GM23338 (cell line): Measurements from ENCODE around the gene EMCN. TPM values are rescaled to one million over a fixed set of nuclear protein-coding genes. Genes with fewer than 3 reads are reported as not detected.

Experiments used
- ATAC-seq: fragments of 200-7000 bp; cut with Tn5 transposase; 3 replicates; pipeline ENCODE4 v1.9.1; 2020
- DNase-seq: peaks from one replicate; pipeline ENCODE4 v3.0.0-alpha.2; 2015; ENCODE audit warnings: low spot score
- H2AFZ ChIP-seq: fragments of 200-600 bp; sonication (generic); 2 replicates; pipeline ENCODE4 v1.8.0; 2016; ENCODE audit warnings: antibody characterized with exemption, mild to moderate bottlenecking, moderate library complexity
- H3F3A ChIP-seq: fragments of 200-600 bp; sonication (generic); replicated peaks from 2 replicates; pipeline ENCODE4 v1.8.0; 2017; ENCODE audit warnings: antibody characterized with exemption, mixed run types, low read depth
- H3K27ac ChIP-seq: fragments of 200-600 bp; sonication (generic); 2 replicates; pipeline ENCODE4 v1.6.1; 2016; ENCODE audit warnings: low read depth
- H3K27me3 ChIP-seq: fragments of 200-600 bp; sonication (generic); 2 replicates; pipeline ENCODE4 v1.8.0; 2016; ENCODE audit warnings: mild to moderate bottlenecking, mixed run types, moderate library complexity; ENCODE audit not compliant: insufficient read depth
- H3K36me3 ChIP-seq: fragments of 200-600 bp; sonication (generic); 2 replicates; pipeline ENCODE4 v1.8.0; 2016; ENCODE audit warnings: mild to moderate bottlenecking; ENCODE audit not compliant: insufficient read depth
- H3K4me1 ChIP-seq: fragments of 200-600 bp; sonication (generic); 2 replicates; pipeline ENCODE4 v1.8.0; 2016; ENCODE audit warnings: mild to moderate bottlenecking, moderate library complexity; ENCODE audit not compliant: insufficient read depth
- H3K4me2 ChIP-seq: fragments of 200-600 bp; sonication (generic); 2 replicates; pipeline ENCODE4 v1.7.1; 2017; ENCODE audit warnings: mixed run types
- H3K4me3 ChIP-seq: fragments of 200-600 bp; sonication (generic); 2 replicates; pipeline ENCODE4 v1.6.1; 2016; ENCODE audit warnings: mixed run types
- H3K79me2 ChIP-seq: fragments of 200-600 bp; sonication (generic); replicated peaks from 2 replicates; pipeline ENCODE4 v1.8.0; 2017; ENCODE audit warnings: mild to moderate bottlenecking; ENCODE audit not compliant: insufficient read depth
- H3K9me2 ChIP-seq: fragments of 200-600 bp; sonication (generic); 2 replicates; pipeline ENCODE4 v1.8.0; 2017; ENCODE audit not compliant: insufficient read depth
- H4K20me1 ChIP-seq: fragments of 200-600 bp; sonication (generic); replicated peaks from 2 replicates; pipeline ENCODE4 v1.8.0; 2017; ENCODE audit warnings: mild to moderate bottlenecking; ENCODE audit not compliant: insufficient read depth
- H3K27ac Mint-ChIP-seq: 2 replicates; pipeline ENCODE4 v1.8.0; 2020; ENCODE audit warnings: inconsistent platforms, mild to moderate bottlenecking, moderate library complexity, mixed read lengths
- H3K27me3 Mint-ChIP-seq: 3 replicates; pipeline ENCODE4 v1.8.0; 2022; ENCODE audit warnings: low read depth, mild to moderate bottlenecking, moderate library complexity, mixed read lengths, inconsistent platforms; ENCODE audit not compliant: insufficient read depth, poor library complexity
- H3K36me3 Mint-ChIP-seq: 3 replicates; pipeline ENCODE4 v1.8.0; 2021; ENCODE audit warnings: low read depth, mild to moderate bottlenecking, inconsistent platforms, moderate library complexity, mixed read lengths
- H3K4me1 Mint-ChIP-seq: 3 replicates; pipeline ENCODE4 v1.8.0; 2020; ENCODE audit warnings: mild to moderate bottlenecking, inconsistent platforms, mixed read lengths
- H3K4me3 Mint-ChIP-seq: 3 replicates; pipeline ENCODE4 v1.8.0; 2021; ENCODE audit warnings: moderate library complexity, mild to moderate bottlenecking, inconsistent platforms, mixed read lengths
- H3K9me3 Mint-ChIP-seq: 3 replicates; pipeline ENCODE4 v1.8.0; 2020; ENCODE audit warnings: moderate library complexity, mild to moderate bottlenecking, inconsistent platforms, mixed read lengths
- CREB1 ChIP-seq: fragments of 250-450 bp; sonication (Bioruptor Pico); IDR thresholded peaks from 2 replicates; pipeline ENCODE4 v1.5.0; 2020; ENCODE audit warnings: low read depth, mild to moderate bottlenecking, moderate library complexity
- CTCF ChIP-seq, 2 experiments: fragments of 200-600 bp in 1 of 2; sonication (generic) in 1 of 2; conservative IDR thresholded peaks; 2 replicates each; pipeline versions ENCODE4 v1.5.1 to v1.6.1; 2016 to 2017; ENCODE audit warnings: antibody characterized with exemption in 2 of 2, low read depth in 2 of 2, mild to moderate bottlenecking in 2 of 2, moderate library complexity in 1 of 2
- ETS1 ChIP-seq: IDR thresholded peaks from 2 replicates; pipeline ENCODE4 v1.6.1; 2016; ENCODE audit warnings: antibody characterized with exemption
- EZH2 ChIP-seq: fragments of 200-600 bp; sonication (generic); IDR thresholded peaks from one replicate; pipeline ENCODE4 v1.8.0; 2017; ENCODE audit warnings: antibody characterized with exemption, mild to moderate bottlenecking, low read depth; ENCODE audit not compliant: unreplicated experiment
- EZH2phosphoT487 ChIP-seq: fragments of 200-600 bp; sonication (generic); IDR thresholded peaks from one replicate; pipeline ENCODE4 v1.8.1; 2018; ENCODE audit warnings: antibody characterized with exemption; ENCODE audit not compliant: unreplicated experiment
- JUNB ChIP-seq: IDR thresholded peaks from one replicate; pipeline ENCODE4 v1.6.1; 2016; ENCODE audit warnings: antibody characterized with exemption; ENCODE audit not compliant: unreplicated experiment
- NANOG ChIP-seq: IDR thresholded peaks from 2 replicates; pipeline ENCODE4 v1.6.1; 2016; ENCODE audit warnings: antibody characterized with exemption, borderline replicate concordance
- POLR2AphosphoS5 ChIP-seq: IDR thresholded peaks from 2 replicates; pipeline ENCODE4 v1.6.1; 2016; ENCODE audit warnings: antibody characterized with exemption, low read depth
- REST ChIP-seq: IDR thresholded peaks from one replicate; pipeline ENCODE4 v1.6.1; 2018; ENCODE audit warnings: antibody characterized with exemption; ENCODE audit not compliant: unreplicated experiment
- STAT1 ChIP-seq: IDR thresholded peaks from one replicate; pipeline ENCODE4 v1.6.1; 2016; ENCODE audit warnings: antibody characterized with exemption; ENCODE audit not compliant: unreplicated experiment
- ZNF114 ChIP-seq: fragments of 250-450 bp; sonication (Bioruptor Pico); IDR thresholded peaks from 2 replicates; pipeline ENCODE4 v1.5.0; 2020; ENCODE audit warnings: mild to moderate bottlenecking, moderate library complexity
- ZNF331 ChIP-seq: fragments of 250-450 bp; sonication (Bioruptor Pico); IDR thresholded peaks from 2 replicates; pipeline ENCODE4 v1.5.0; 2020; ENCODE audit warnings: low read depth, mild to moderate bottlenecking, moderate library complexity
- ZNF462 ChIP-seq: fragments of 250-450 bp; sonication (Bioruptor Pico); IDR thresholded peaks from 2 replicates; pipeline ENCODE4 v1.5.0; 2020; ENCODE audit warnings: mild to moderate bottlenecking, moderate library complexity
- polyA plus RNA-seq: library from polyadenylated mRNA; unstranded; fragments of >200 nt; fragmentation: Nextera tagmentation; extraction: Ambion mirVana; gene quantifications from 2 replicates; pipeline ENCODE4 v1.2.1, GENCODE V29; 2016
- total RNA-seq: library from RNA; depleted of rRNA; stranded (reverse); fragments of >200 nt; shearing (Covaris generic); gene quantifications from 2 replicates; pipeline ENCODE4 v1.2.3, GENCODE V29; 2014

Gene EMCN
- total and polyA plus RNA-seq, 2 experiments from 2014 or later, result not detected

GRCh38 chr4:100391086-100391485 is 126.7 kb downstream of the EMCN start:
- no peak for ATAC-seq
- Histone ChIP-seq H3K36me3 (no peaks in the 10 kb centered on the region), H3K79me2 (no peaks in the 10 kb centered on the region), H3K9me2 (no peaks in the 10 kb centered on the region), H3K4me3 (no peak overlapping the region), H3K27ac (no peak overlapping the region), H3F3A (no peaks in the 10 kb centered on the region), H3K27me3 (no peaks in the 10 kb centered on the region), H3K4me1 (no peaks in the 10 kb centered on the region; the same call in 1 of the 2 replicates), H4K20me1 (no peaks in the 10 kb centered on the region), H3K4me2 (no peak overlapping the region), H2AFZ (no peak overlapping the region)
- Mint-ChIP-seq H3K36me3 (no peaks in the 10 kb centered on the region), H3K9me3 (no peaks in the 10 kb centered on the region), H3K4me3 (no peak overlapping the region), H3K27ac (no peak overlapping the region), H3K27me3 (no peaks in the 10 kb centered on the region), H3K4me1 (no peaks in the 10 kb centered on the region)
- no peak for TF ChIP-seq STAT1
- TF ChIP-seq EZH2phosphoT487, result no peak
- TF ChIP-seq CTCF (conservative IDR thresholded peaks at IDR 0.05; ENCODE audit: low read depth in 2 of 2), result no peak
- TF ChIP-seq REST, result no peak
- no peak for TF ChIP-seq ZNF331
- TF ChIP-seq POLR2AphosphoS5, result no peak
- no peak for TF ChIP-seq NANOG
- TF ChIP-seq CREB1 (CRISPR knock-in tag), result no peak
- no peak for TF ChIP-seq ETS1
- no peak for TF ChIP-seq ZNF114
- TF ChIP-seq JUNB, result no peak
- no peak for TF ChIP-seq ZNF462
- TF ChIP-seq EZH2, result no peak
- no peak for DNase-seq
